K562 (cell line): ENCODE results near the gene SPAG7. TPM values are rescaled to one million over a fixed set of nuclear protein-coding genes. Genes with fewer than 3 reads are reported as not detected.

Experiments used
- CBX5 ChIP-seq: IDR thresholded peaks from 2 replicates; pipeline ENCODE4 v1.6.1; 2014; ENCODE audit warnings: low read depth, borderline replicate concordance
- CREB1 ChIP-seq, 2 experiments: sonication (generic) in 1 of 2; formaldehyde crosslinking in 1 of 2; IDR thresholded peaks; 2 replicates each; pipeline versions ENCODE4 v1.6.1 to v1.8.0; 2012 to 2022; ENCODE audit warnings: inconsistent platforms in 1 of 2, mild to moderate bottlenecking in 1 of 2, missing genetic modification reagents in 1 of 2, moderate library complexity in 1 of 2
- CTBP1 ChIP-seq: fragments of 450-650 bp; IDR thresholded peaks from 2 replicates; pipeline ENCODE4 v1.6.1; 2016; ENCODE audit warnings: borderline replicate concordance
- GABPB2 ChIP-seq: fragments of 250-450 bp; sonication (Bioruptor Pico); conservative IDR thresholded peaks from 2 replicates; pipeline ENCODE4 v1.5.1; 2021; ENCODE audit warnings: mild to moderate bottlenecking
- MGA ChIP-seq: fragments of 450-650 bp; IDR thresholded peaks from 2 replicates; pipeline ENCODE4 v1.6.1; 2016; ENCODE audit warnings: mild to moderate bottlenecking, moderate library complexity
- MNT ChIP-seq, 2 experiments: fragments of 450-650 bp; conservative IDR thresholded peaks; 2 replicates each; pipeline ENCODE4 v1.6.1; 2017; ENCODE audit warnings: mild to moderate bottlenecking in 2 of 2, moderate library complexity in 2 of 2
- TARDBP ChIP-seq: fragments of 450-650 bp; IDR thresholded peaks from 2 replicates; pipeline ENCODE4 v1.6.1; 2016
- TOE1 ChIP-seq, 2 experiments: fragments of 450-650 bp in 1 of 2; sonication (generic) in 1 of 2; formaldehyde crosslinking in 1 of 2; IDR thresholded peaks; 2 replicates each; pipeline versions ENCODE4 v1.7.1 to v1.8.0; 2016 to 2022; ENCODE audit warnings: borderline replicate concordance in 2 of 2, mild to moderate bottlenecking in 2 of 2, antibody characterized with exemption in 1 of 2, inconsistent platforms in 1 of 2, low read depth in 1 of 2, missing genetic modification reagents in 1 of 2, moderate library complexity in 1 of 2
- ZBTB7A ChIP-seq: IDR thresholded peaks from 2 replicates; pipeline ENCODE4 v1.6.1; 2011; ENCODE audit warnings: low read depth, mild to moderate bottlenecking, low read length, moderate library complexity, borderline replicate concordance; ENCODE audit not compliant: control insufficient read depth
- ZFX ChIP-seq: sonication (generic); formaldehyde crosslinking; IDR thresholded peaks from 2 replicates; pipeline ENCODE4 v1.8.0; 2022; ENCODE audit warnings: mild to moderate bottlenecking, missing genetic modification reagents, moderate library complexity
- ZNF280A ChIP-seq: fragments of 450-650 bp; IDR thresholded peaks from 2 replicates; pipeline ENCODE4 v1.6.1; 2018; ENCODE audit warnings: mild to moderate bottlenecking, low read depth; ENCODE audit not compliant: partially characterized antibody
- polyA plus RNA-seq, 8 experiments: library from polyadenylated mRNA; depleted of rRNA in 4 of 8; stranded (reverse) in 5 of 8; unstranded in 3 of 8; fragments of >200 nt; fragmentation: Nextera tagmentation in 2 of 8; fragmentation: Illumina TruSeq in 1 of 8; extraction: Ambion mirVana in 2 of 8; extraction: Trizol in 1 of 8; gene quantifications; 2 replicates each; pipeline versions ENCODE4 v1.2.1 to v1.2.3, GENCODE V29; 2011 to 2014; ENCODE audit warnings: inconsistent platforms in 1 of 8, missing spikeins in 1 of 8
- total RNA-seq, 7 experiments: library from RNA; depleted of rRNA in 6 of 7; stranded (reverse); fragments of >200 nt in 6 of 7; fragmentation: Illumina TruSeq in 2 of 7; extraction: Trizol in 2 of 7; gene quantifications; 2 replicates each; pipeline versions ENCODE4 v1.2.1 to v1.2.3, GENCODE V29; 2011 to 2021; ENCODE audit warnings: low replicate concordance in 1 of 7

Gene SPAG7
- total and polyA plus RNA-seq, 9 of the 15 experiments (the other 6 are each of a cell fraction or from before 2014, with no cell fraction given): 5.6 to 53.5 (median 36.3) TPM

GRCh38 chr17:4986951-4987766, 19.5 kb upstream of the SPAG7 start, which contains the start of gene CAMTA2 (continued):
- TF ChIP-seq ZNF280A (no peak), MGA (peak; percentile 46; the same call in 1 of the 2 replicates), CTBP1 (peak; percentile 86), MNT (conservative IDR thresholded peaks at IDR 0.05) (peak; percentile 70 to 88), TARDBP (0 out of 2 replicates have a peak, but pooled peaks have one; percentile 36), CBX5 (no peak), GABPB2 (CRISPR knock-in tag) (no peak), ZFX (CRISPR knock-in tag) (peak; percentile 78), TOE1 (IDR thresholded peaks at IDR 0.05; ENCODE audit: borderline replicate concordance) (0 out of 2 replicates have a peak, but pooled peaks have one; percentile 24), TOE1 (CRISPR knock-in tag; IDR thresholded peaks at IDR 0.05; ENCODE audit: borderline replicate concordance, low read depth) (no peak), ZBTB7A (peak; percentile 97), CREB1 (IDR thresholded peaks at IDR 0.05) (peak; percentile 78), CREB1 (CRISPR knock-in tag; IDR thresholded peaks at IDR 0.05) (peak; percentile 80)
